Hypothalamus (tissue), 51 donors: ENCODE measurements around the gene POLR3GL.
"Not testable (repeated sequence)": the region's sequence is repeated elsewhere in the genome, so short reads cannot be mapped to it uniquely, and the experiment has no call there.

Source experiments
- DNase-seq, 51 donors: peaks; one replicate each; lab custom pipeline; 2025; lab: John Stamatoyannopoulos, UW

POLR3GL gene

GRCh38 chr1:145964328-145965118 is at the start of gene POLR3GL, which contains the start of gene ANKRD34A:
TSS of gene POLR3GL (plus strand) at chr1:145964690. CDS start at chr1:145974866, 10,176 bp downstream.
TSS of gene ANKRD34A (minus strand) at chr1:145964575. CDS start at chr1:145961759, 2,816 bp downstream.
- DNase-seq = peak; percentile 36 to 98 (median 90)

GRCh38 chr1:145916745-145917144 is 47.7 kb upstream of the POLR3GL start:
- DNase-seq = no peak

- no peak for DNase-seq
Observed at GRCh38 chr1:145917595-145917994, 46.9 kb upstream of the POLR3GL start.

- DNase-seq = peak; percentile 65 to 96 (median 86)
Observed at GRCh38 chr1:145918144-145918991, 46.1 kb upstream of the POLR3GL start, which contains the start of gene PEX11B. TSS of gene PEX11B (minus strand) at chr1:145918717. CDS start at chr1:145918688, 29 bp downstream.

GRCh38 chr1:145918992-145919939 is 45.2 kb upstream of the POLR3GL start:
- peak in 37 of 51 donors; percentile 8 to 53 (median 29) for DNase-seq

- DNase-seq = not testable (repeated sequence)
Observed at GRCh38 chr1:145920297-145920696, 44.2 kb upstream of the POLR3GL start.

- no peak for DNase-seq
Observed at GRCh38 chr1:145922266-145922665, 42.2 kb upstream of the POLR3GL start.

GRCh38 chr1:145926686-145927062 is 37.8 kb upstream of the POLR3GL start:
- no peak for DNase-seq

- peak; percentile 31 to 98 (median 88) for DNase-seq
Observed at GRCh38 chr1:145927063-145927886, 37.2 kb upstream of the POLR3GL start, which contains the start of gene RBM8A. TSS of gene RBM8A (minus strand) at chr1:145927484. CDS start at chr1:145927426, 58 bp downstream.

GRCh38 chr1:145927916-145928643 is 36.4 kb upstream of the POLR3GL start:
- peak in 2 of 51 donors; percentile 3 to 4 for DNase-seq

GRCh38 chr1:145932522-145933009 is 31.9 kb upstream of the POLR3GL start:
- DNase-seq = not testable (repeated sequence)

GRCh38 chr1:145935708-145936107 is 28.8 kb upstream of the POLR3GL start:
- DNase-seq = no peak

- DNase-seq = no peak
Observed at GRCh38 chr1:145936247-145936646, 28.2 kb upstream of the POLR3GL start.

GRCh38 chr1:145937436-145937835 is 27.1 kb upstream of the POLR3GL start:
- no peak for DNase-seq

GRCh38 chr1:145942405-145942804 is 22.1 kb upstream of the POLR3GL start:
- no peak for DNase-seq

GRCh38 chr1:145942871-145943270 is 21.6 kb upstream of the POLR3GL start:
- DNase-seq = no peak

GRCh38 chr1:145944532-145944931 is 20.0 kb upstream of the POLR3GL start:
- DNase-seq = no peak

GRCh38 chr1:145946477-145946986 is 18.0 kb upstream of the POLR3GL start:
- no peak for DNase-seq
